SH-SY5Y (cell line): Measurements from ENCODE around the gene DHX40.
A peak's percentile ranks its signal among the peaks of the same experiment; 100 is the strongest.

Experiments used
- GATA2 ChIP-seq: IDR thresholded peaks from 2 replicates; pipeline ENCODE4 v1.6.1; 2011; ENCODE audit warnings: mild to moderate bottlenecking, low read depth, low read length
- GATA3 ChIP-seq: IDR thresholded peaks from 2 replicates; pipeline ENCODE4 v1.6.1; 2011; ENCODE audit warnings: low read depth, mild to moderate bottlenecking, low read length, moderate library complexity

The DHX40 gene, protein sequence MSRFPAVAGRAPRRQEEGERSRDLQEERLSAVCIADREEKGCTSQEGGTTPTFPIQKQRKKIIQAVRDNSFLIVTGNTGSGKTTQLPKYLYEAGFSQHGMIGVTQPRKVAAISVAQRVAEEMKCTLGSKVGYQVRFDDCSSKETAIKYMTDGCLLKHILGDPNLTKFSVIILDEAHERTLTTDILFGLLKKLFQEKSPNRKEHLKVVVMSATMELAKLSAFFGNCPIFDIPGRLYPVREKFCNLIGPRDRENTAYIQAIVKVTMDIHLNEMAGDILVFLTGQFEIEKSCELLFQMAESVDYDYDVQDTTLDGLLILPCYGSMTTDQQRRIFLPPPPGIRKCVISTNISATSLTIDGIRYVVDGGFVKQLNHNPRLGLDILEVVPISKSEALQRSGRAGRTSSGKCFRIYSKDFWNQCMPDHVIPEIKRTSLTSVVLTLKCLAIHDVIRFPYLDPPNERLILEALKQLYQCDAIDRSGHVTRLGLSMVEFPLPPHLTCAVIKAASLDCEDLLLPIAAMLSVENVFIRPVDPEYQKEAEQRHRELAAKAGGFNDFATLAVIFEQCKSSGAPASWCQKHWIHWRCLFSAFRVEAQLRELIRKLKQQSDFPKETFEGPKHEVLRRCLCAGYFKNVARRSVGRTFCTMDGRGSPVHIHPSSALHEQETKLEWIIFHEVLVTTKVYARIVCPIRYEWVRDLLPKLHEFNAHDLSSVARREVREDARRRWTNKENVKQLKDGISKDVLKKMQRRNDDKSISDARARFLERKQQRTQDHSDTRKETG

DNA sequence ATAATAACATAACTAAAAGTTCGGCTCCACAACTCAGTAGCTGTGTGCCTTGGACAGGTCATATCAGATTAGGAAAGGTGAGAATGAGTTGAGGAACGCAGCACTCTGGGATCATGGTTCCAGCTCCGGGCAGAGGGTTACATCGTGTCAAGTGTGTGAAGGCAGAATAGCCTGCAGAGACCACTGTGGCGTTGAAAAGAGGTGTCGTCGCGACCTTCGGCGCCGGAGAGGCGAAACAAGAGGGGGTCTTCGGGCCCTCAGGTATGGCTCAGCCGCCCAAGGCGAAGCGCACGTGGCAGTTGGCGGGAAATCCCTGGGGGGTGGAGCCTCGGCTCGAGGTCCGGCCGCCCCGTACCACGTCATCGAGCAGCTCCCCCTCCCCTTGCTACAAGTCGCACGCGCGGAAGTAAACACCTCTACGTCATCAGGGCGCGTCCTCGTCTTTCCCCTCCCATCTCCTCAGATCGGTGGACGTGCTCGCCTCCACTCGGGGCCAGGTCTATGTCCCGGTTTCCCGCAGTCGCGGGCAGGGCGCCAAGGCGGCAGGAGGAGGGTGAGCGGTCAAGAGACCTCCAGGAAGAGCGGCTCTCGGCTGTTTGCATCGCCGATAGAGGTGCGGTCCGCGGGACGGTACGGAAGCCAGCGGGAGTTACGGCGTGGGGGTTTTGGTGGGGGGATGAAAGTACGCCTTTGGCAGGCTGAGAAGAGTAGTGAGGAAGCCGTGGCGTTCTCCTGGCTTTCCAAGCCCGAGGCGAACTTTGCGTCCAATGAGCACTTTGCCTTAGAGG is at the start of gene DHX40:
Gene DHX40 (plus strand): TSS at position 440 of the 788 bp plus-strand sequence. CDS start 62 bp downstream, at position 502.
- TF ChIP-seq GATA2 = no peak
- TF ChIP-seq GATA3 = no peak

DNA sequence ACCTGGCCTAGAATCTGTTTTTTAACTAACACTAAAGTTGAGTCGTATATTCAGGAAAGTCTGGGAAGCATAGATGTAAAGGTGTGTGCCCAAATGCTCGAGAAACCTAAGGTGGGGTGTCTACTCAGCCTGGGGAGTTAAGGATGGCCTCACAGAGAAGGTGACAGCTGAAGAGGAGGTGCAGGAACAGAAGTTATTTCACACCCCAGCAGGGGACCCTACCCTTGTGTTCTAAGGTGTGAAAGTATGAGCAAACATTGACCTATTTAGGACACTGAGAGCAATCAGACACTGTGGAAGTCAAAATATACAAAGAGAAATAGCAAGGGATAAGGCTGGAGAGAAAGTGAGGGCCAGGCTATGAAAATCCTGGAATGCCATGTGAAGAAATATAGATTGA is 49.0 kb upstream of the DHX40 start:
- TF ChIP-seq GATA2 = no peak
- TF ChIP-seq GATA3 = no peak

DNA sequence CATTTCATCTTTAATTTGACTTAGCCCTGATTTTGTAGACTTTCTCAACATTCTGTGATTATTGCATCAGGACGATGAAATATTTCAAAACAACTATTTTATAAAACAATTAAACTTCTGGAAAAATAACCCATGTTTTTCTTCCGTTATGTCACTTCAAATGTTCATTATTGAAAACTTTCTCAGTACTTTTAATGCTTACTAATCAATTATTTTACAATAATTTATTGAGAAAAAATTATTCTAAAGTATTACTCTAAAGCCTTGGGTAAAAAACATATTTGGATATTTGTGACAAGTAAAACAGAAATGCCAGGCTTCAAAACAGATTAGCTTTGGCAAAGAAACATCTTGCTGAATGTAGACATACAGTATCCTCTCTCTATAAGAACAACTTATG is 46.3 kb upstream of the DHX40 start:
- no peak for TF ChIP-seq GATA3
- no peak for TF ChIP-seq GATA2

DNA sequence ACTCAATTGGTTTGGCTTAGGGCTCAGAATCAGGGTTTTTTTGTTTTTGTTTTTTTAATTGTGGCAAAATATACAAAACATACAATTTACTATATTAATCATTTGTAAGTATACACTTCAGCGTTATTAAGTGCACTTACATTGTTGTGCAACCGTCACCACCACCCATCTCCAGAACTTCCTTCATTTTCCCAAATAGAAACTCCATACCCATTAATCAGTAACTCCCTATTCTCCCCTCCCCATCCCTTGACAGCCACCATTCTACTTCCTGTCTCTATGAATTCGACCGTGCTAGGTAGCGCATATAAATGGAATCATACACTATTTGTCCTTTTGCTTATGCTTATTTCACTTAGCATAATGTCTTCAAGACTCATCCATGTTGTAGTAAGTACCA is 45.2 kb upstream of the DHX40 start:
- no peak for TF ChIP-seq GATA3
- no peak for TF ChIP-seq GATA2

DNA sequence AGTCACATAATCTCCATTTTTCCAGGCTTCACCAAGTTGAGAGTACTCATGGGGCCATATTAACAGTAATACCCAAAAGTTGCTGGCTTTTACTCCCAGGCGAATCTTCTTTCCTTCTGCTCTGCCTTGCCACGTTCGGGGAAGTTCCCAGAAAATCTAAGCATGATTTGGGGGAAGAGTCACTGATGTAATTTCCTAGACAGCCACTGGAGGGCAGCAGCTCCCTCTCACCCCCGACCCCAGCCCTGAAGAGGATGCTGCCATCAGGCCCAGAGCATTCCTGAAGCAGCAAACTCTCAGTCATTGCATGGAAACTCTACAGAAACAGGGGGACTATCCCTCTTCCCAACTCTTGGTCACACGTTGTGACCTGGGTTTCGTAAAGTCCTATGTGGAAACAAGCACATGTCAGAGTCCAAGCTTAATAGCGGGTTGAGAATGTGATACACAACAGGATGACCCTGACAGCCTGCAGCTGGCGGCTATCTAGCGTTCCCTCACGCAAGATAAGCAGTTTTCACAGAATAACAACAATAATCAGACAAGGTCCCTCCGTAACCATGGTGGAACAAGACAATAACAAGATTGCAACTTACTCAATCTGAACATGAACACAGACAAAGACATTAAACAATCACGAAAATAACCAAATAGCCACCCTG is 43.8 kb upstream of the DHX40 start:
- peak; percentile 72 for TF ChIP-seq GATA2
- no peak for TF ChIP-seq GATA3

DNA sequence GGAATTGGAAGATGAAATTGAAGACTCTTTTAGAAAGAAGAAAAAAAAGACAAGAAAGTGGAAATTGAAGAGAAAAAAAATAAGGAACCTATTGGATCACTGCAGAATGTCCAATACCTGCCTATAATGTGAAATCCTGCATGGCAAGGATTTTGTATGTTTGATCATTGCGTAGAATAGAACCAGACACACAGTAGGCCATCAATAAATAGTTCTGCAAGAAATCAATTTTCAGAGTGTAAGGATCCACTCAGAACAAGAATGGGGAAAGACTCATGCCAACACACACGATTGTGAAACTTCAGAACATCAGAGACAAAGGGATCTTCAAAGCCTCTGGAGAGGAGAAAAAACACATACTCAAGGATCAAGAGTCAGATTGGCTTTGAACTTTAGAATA is 39.7 kb upstream of the DHX40 start:
- TF ChIP-seq GATA3 = no peak

DNA sequence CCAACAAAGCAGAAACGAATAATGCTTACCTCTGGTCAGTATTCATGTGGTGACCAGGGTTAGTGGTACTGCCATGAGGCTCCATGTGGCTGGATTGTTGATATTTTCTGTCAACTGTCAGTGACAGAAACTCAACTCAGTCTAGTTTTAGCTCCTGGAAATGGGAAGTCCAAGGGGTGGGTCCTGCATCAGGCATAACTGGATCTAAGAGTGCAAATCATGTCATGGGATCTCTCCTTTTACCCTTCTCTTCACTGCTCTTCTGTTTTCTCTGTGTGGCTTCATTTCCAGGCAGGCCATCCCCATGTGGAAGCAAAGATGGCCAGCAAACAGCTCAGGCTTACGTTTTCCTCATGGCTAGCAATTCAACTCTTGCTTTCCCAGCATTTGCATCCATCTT is 39.0 kb upstream of the DHX40 start:
- TF ChIP-seq GATA3 = no peak
- TF ChIP-seq GATA2 = no peak

DNA sequence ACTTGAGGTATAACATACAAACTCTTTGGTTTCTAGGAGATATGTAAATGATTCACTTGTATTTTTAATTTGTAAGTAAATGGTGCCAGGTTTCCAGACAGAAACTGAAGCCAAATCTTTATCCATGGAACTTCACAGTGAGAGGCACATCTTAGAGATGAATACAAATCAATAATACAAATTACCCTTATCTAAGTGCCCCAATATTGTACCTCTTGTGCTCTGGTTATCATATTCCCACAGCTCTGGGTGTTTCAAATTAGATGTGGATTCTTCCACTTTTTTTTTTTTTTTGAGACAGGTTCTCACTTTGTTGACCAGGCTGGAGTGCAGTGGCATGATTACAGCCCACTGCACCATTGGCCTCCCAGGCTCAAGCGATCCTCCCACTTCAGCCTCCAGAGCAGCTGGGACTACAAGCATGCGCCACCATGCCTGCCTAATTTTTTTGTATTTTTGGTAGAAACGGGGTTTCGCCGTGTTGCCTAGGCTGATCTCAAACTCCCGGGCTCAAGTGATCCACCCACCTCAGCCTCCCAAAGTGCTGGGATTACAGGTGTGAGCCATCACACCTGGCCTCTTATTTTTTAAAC is 38.0 kb upstream of the DHX40 start:
- no peak for TF ChIP-seq GATA2
- TF ChIP-seq GATA3 = no peak

DNA sequence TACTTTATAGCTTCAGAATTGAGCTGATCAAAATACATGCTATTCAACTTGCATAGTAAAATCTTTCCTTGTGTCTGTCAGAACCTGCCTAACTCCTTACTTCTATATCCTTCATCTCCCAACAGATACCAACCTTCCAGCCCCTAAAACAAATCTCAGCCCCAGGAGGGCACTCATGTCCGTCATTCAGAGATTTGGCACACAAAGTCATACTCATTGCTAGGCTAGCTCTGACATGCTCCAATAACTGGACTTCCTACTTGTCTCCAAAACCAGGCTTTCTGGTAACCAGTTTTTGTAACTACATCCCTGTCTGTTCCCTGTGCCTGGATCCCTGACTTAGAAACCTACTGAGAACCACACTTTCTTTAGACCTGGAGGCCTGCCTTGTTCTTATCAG is 37.5 kb upstream of the DHX40 start:
- TF ChIP-seq GATA3 = no peak
- TF ChIP-seq GATA2 = no peak

DNA sequence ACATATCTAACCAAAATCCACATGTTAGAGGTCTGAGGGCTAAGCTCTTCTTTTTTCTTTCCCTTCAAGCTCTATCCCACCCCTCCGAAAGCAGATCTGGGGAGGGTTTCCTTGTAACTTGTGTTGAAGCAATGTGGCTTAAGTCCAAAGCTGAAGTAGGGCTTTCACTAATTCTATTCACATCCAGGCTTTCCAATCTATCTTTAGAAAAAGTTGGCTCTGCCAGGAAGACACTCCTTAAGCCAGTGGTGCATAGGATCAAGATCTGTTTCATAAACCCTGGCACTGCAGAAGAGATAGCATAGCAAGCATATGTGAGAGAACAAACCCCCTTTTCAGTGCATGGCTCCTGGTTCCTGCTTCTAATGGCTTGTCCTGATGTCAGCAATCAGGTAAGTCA is 34.9 kb upstream of the DHX40 start:
- TF ChIP-seq GATA3 (no peak), GATA2 (no peak)

DNA sequence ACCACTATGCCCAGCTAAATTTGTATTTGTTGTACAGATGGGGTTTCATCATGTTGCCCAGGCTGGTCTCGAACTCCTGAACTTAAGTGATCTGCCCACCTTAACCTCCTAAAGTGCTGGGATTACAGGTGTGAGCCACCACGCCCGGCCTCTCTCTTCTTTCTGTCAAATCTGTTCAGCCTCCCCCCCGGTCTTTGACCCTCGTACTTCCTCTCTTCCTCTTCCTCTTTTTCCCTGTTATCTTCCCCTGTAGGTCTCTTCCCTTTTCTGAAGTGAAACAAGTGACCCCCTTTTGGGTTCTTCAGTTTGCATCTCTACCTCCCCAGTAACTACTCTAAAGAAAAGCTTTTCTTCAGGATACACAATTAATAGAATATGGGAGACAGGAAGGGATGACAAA is 31.7 kb upstream of the DHX40 start:
- TF ChIP-seq GATA2 = no peak
- TF ChIP-seq GATA3 = no peak

DNA sequence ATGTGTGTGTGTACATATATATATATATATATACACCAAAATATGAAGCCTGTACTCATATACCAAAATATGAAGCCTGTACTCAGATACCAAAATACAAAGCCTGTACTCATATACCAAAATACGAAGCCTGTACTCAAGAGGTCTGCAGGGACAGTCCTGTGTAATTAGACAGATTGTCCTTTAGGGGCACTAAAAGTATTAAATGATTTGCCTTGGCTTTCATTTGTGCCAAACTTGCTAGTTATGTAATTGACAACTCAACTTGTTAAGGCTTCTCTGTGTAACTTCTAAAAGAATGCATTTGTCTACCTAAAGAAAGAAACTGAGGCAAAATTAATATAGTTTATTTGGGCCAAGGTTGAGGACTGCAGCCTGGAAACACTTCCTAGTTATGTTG is 30.8 kb upstream of the DHX40 start:
- TF ChIP-seq GATA2 (no peak), GATA3 (no peak)

DNA sequence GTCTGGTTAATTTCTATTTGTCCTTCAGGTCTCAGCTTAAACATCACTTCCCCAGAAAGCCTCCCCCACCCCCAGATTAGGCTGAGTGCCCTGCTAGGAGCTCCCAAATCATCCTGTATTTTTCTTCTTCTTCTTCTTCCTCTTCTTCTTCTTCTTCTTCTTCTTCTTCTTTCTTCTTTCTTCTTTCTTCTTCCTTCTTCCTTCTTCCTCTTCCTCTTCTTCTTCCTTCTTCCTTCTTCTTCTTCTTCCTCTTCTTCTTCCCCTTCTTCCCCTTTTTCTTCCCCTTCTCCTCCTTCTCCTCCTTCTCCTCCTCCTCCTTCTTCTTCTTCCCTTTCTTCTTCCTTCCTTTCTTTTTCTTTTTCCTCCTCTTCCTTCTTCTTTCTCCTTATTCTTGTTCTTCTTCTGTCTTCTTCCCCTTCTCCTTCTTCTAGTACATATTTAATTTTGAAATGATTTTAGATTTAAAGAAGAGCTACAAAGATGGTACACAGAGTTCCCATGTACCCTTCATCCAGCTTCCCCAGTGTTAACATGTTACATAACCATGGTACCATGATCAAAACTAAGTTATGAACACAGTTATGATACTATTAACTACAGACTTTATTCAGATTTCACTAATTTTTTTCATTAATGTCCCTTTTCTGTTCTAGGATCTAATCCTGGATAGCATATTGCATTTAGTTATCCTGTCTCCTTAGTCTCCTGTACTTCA is 27.1 kb upstream of the DHX40 start:
- no peak for TF ChIP-seq GATA3
- TF ChIP-seq GATA2 = no peak
